ENCODE results near the gene TMEM45B.

GRCh38 chr11:129792663-129793062 is 23.0 kb upstream of the TMEM45B start:
- TF ChIP-seq EZH2 (IDR thresholded peaks at IDR 0.05; ENCODE audit: low read length, missing control alignments), result no peak
- TF ChIP-seq CTCF (conservative IDR thresholded peaks at IDR 0.05 in 1 of 2, IDR thresholded peaks at IDR 0.05 in 1 of 2; ENCODE audit: low read depth in 1 of 2, low read length in 2 of 2), result no peak

Measured in fibroblast of lung (primary cell).